SK-N-SH (cell line): Measurements from ENCODE around the gene NOA1.

ENCODE experiments used
- CHD2 ChIP-seq: fragments of 150-350 bp; IDR thresholded peaks from 2 replicates; pipeline ENCODE4 v1.6.1; 2018; ENCODE audit warnings: low read length; ENCODE audit not compliant: partially characterized antibody
- EP300 ChIP-seq, 2 experiments: IDR thresholded peaks; 2 replicates each; pipeline versions ENCODE4 v1.4.0 to v1.6.1; 2012; ENCODE audit warnings: borderline replicate concordance in 1 of 2, low read depth in 1 of 2, low read length in 1 of 2
- EZH2phosphoT487 ChIP-seq: fragments of 200-600 bp; sonication (generic); IDR thresholded peaks from 2 replicates; pipeline ENCODE4 v1.6.1; 2017; ENCODE audit warnings: low read depth, mixed run types, mild to moderate bottlenecking, antibody characterized with exemption, moderate library complexity, borderline replicate concordance
- MAX ChIP-seq: IDR thresholded peaks from 2 replicates; pipeline ENCODE4 v1.4.0; 2012; ENCODE audit warnings: low read depth
- NRF1 ChIP-seq: IDR thresholded peaks from 2 replicates; pipeline ENCODE4 v1.6.1; 2012; ENCODE audit warnings: low read depth, mild to moderate bottlenecking, low read length
- RAD21 ChIP-seq: IDR thresholded peaks from 2 replicates; pipeline ENCODE4 v1.6.1; 2012; ENCODE audit warnings: mild to moderate bottlenecking, low read length
- YY1 ChIP-seq: IDR thresholded peaks from 2 replicates; pipeline ENCODE4 v1.4.0; 2012; ENCODE audit warnings: low read depth, mild to moderate bottlenecking
- TF ChIP-seq, protein P1 (sequence below): fragments of 200-600 bp; sonication (generic); IDR thresholded peaks from 2 replicates; pipeline ENCODE4 v1.6.1; 2017; ENCODE audit warnings: antibody characterized with exemption, mild to moderate bottlenecking, moderate library complexity

DNA sequence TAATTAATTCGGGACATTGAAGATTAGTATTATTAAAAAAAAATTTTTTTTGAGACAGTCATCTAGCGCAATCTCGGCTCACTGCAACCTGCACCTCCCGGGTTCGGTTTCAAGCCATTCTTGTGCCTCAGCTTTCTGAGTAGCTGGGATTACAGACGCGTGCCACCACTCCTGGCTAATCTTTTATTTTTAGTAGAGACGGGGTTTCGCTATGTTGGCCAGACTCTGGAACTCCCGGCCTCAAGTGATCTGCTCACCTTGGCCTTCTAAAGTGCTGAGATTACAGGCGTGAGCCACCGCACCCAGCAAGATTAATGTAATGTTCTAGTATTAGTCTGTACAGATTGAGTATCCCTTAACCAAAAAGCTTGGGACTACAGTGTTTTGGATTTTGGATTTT lies 37.0 kb downstream of the NOA1 start:
- TF ChIP-seq EP300 (IDR thresholded peaks at IDR 0.05; ENCODE audit: borderline replicate concordance in 1 of 2, low read depth in 1 of 2, low read length in 1 of 2): no peak
- TF ChIP-seq YY1: no peak
- TF ChIP-seq, protein P1, sequence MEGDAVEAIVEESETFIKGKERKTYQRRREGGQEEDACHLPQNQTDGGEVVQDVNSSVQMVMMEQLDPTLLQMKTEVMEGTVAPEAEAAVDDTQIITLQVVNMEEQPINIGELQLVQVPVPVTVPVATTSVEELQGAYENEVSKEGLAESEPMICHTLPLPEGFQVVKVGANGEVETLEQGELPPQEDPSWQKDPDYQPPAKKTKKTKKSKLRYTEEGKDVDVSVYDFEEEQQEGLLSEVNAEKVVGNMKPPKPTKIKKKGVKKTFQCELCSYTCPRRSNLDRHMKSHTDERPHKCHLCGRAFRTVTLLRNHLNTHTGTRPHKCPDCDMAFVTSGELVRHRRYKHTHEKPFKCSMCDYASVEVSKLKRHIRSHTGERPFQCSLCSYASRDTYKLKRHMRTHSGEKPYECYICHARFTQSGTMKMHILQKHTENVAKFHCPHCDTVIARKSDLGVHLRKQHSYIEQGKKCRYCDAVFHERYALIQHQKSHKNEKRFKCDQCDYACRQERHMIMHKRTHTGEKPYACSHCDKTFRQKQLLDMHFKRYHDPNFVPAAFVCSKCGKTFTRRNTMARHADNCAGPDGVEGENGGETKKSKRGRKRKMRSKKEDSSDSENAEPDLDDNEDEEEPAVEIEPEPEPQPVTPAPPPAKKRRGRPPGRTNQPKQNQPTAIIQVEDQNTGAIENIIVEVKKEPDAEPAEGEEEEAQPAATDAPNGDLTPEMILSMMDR: no peak
- TF ChIP-seq MAX: no peak
- TF ChIP-seq CHD2: no peak
- TF ChIP-seq RAD21: no peak
- TF ChIP-seq NRF1: no peak
- TF ChIP-seq EZH2phosphoT487: no peak
